Panc1 (cell line): Measurements from ENCODE around the gene ANO2. TPM values are rescaled to one million over a fixed set of nuclear protein-coding genes. Genes with fewer than 3 reads are reported as not detected.

Experiments
- ATAC-seq: fragments of 200-7000 bp; cut with Tn5 transposase; 2 replicates; pipeline ENCODE4 v1.9.1; 2020; ENCODE audit warnings: mild to moderate bottlenecking, moderate library complexity
- BruUV-seq: library from RNA; stranded (reverse); fragments of 400-500 nt; replicated peaks from 2 replicates; lab custom pipeline; 2021; lab: Mats Ljungman, UMichigan
- CTCF ChIA-PET: fragments of 300-600 bp; sonication (Branson Sonifier 250); formaldehyde crosslinking; loops from one replicate; lab custom pipeline; 2022; ENCODE audit warnings: antibody characterized with exemption; lab: Charles Lee
- POLR2A ChIA-PET: fragments of 300-600 bp; sonication (Branson Sonifier 250); formaldehyde crosslinking; loops from one replicate; lab custom pipeline; 2022; ENCODE audit warnings: antibody characterized with exemption; lab: Charles Lee
- DNase-seq: peaks from one replicate; pipeline ENCODE4 v3.0.0-alpha.2; 2010; ENCODE audit warnings: low read depth, low spot score
- H3K27ac ChIP-seq: 2 replicates; pipeline ENCODE4 v1.5.1; 2011; ENCODE audit warnings: mild to moderate bottlenecking, low read length, inconsistent platforms
- H3K27me3 ChIP-seq: fragments of 200-500 bp; sonication (Bioruptor generic); 2 replicates; pipeline ENCODE4 v1.6.0; 2014; ENCODE audit warnings: low read length, inconsistent platforms; ENCODE audit not compliant: control insufficient read depth, insufficient read depth
- H3K36me3 ChIP-seq: fragments of 200-500 bp; sonication (Bioruptor generic); 2 replicates; pipeline ENCODE4 v1.5.1; 2014; ENCODE audit warnings: inconsistent platforms, mild to moderate bottlenecking, low read length, moderate library complexity; ENCODE audit not compliant: control insufficient read depth, insufficient read depth
- H3K4me1 ChIP-seq: 2 replicates; pipeline ENCODE4 v1.5.1; 2011; ENCODE audit warnings: inconsistent platforms, mild to moderate bottlenecking, low read length, moderate library complexity; ENCODE audit not compliant: control insufficient read depth, insufficient read depth
- H3K4me3 ChIP-seq, 2 experiments: 2 replicates each; pipeline ENCODE4 v1.5.1; 2011 to 2012; ENCODE audit warnings: low read depth in 2 of 2, low read length in 2 of 2, mild to moderate bottlenecking in 2 of 2, inconsistent platforms in 1 of 2, moderate library complexity in 1 of 2
- H3K9me3 ChIP-seq: fragments of 200-500 bp; sonication (Bioruptor generic); 2 replicates; pipeline ENCODE4 v1.5.1; 2014; ENCODE audit warnings: low read depth, mild to moderate bottlenecking, inconsistent platforms, low read length, moderate library complexity; ENCODE audit not compliant: control insufficient read depth, insufficient read depth
- POLR2AphosphoS5 ChIP-seq: IDR thresholded peaks from 2 replicates; pipeline ENCODE4 v1.6.1; 2012; ENCODE audit warnings: mild to moderate bottlenecking, low read depth, low read length, moderate library complexity
- REST ChIP-seq, 2 experiments: IDR thresholded peaks; 2 replicates each; pipeline ENCODE4 v1.6.1; 2011 to 2012; ENCODE audit warnings: low read depth in 2 of 2, control low read depth in 1 of 2, low read length in 1 of 2, mild to moderate bottlenecking in 1 of 2, moderate library complexity in 1 of 2; ENCODE audit not compliant: insufficient read depth in 1 of 2
- SIN3A ChIP-seq: IDR thresholded peaks from 2 replicates; pipeline ENCODE4 v1.6.1; 2012; ENCODE audit warnings: low read depth, mild to moderate bottlenecking, low read length, moderate library complexity, borderline replicate concordance; ENCODE audit not compliant: insufficient read depth
- TCF7L2 ChIP-seq: IDR thresholded peaks from 2 replicates; pipeline ENCODE4 v1.6.1; 2011; ENCODE audit warnings: mild to moderate bottlenecking, low read depth, low read length, inconsistent platforms
- in situ Hi-C: cut with HindIII; loops from 2 replicates; pipeline ENCODE4 v1.10.0; 2016; ENCODE audit warnings: low sequenced_read_pairs, low pct_unique_long_range_greater_than_20kb
- intact Hi-C: fragments of 100-400 bp; cut with micrococcal nuclease; formaldehyde crosslinking; loops from one replicate; pipeline ENCODE4 v1.10.0; 2022; ENCODE audit not compliant: unreplicated experiment
- total RNA-seq: library from RNA; stranded (reverse); gene quantifications from one replicate; pipeline ENCODE4 v1.2.1, GENCODE V29; 2021; ENCODE audit not compliant: unreplicated experiment
- TF ChIP-seq, protein P1 (sequence below): fragments of 450-650 bp; IDR thresholded peaks from 2 replicates; pipeline ENCODE4 v1.5.1; 2017; ENCODE audit warnings: mild to moderate bottlenecking

Gene ANO2
- total RNA-seq, 1 experiment from 2014 or later: not detected

- H3K27me3 ChIP-seq: no peaks in the 10 kb centered on the region
- H3K9me3 ChIP-seq: no peaks in the 10 kb centered on the region
- no TSS peak for BruUV-seq
- ATAC-seq (peak; percentile 68; the same call in 1 of the 2 replicates), DNase-seq (peak; percentile 28)
- intact Hi-C loops (no loop called here), in situ Hi-C loops (no loop called here)
- H3K4me1 ChIP-seq: no peaks in the 10 kb centered on the region
- CTCF ChIA-PET: interaction anchor here (0.6 kb wide), 1 partner anchor 279 kb away, joined by 4 read pairs; no protein-coding TSS in a partner anchor
- no peak overlapping the region for H3K4me3 ChIP-seq
- POLR2A ChIA-PET: no interaction called here
- TF ChIP-seq TCF7L2: no peak
- TF ChIP-seq, protein P1, sequence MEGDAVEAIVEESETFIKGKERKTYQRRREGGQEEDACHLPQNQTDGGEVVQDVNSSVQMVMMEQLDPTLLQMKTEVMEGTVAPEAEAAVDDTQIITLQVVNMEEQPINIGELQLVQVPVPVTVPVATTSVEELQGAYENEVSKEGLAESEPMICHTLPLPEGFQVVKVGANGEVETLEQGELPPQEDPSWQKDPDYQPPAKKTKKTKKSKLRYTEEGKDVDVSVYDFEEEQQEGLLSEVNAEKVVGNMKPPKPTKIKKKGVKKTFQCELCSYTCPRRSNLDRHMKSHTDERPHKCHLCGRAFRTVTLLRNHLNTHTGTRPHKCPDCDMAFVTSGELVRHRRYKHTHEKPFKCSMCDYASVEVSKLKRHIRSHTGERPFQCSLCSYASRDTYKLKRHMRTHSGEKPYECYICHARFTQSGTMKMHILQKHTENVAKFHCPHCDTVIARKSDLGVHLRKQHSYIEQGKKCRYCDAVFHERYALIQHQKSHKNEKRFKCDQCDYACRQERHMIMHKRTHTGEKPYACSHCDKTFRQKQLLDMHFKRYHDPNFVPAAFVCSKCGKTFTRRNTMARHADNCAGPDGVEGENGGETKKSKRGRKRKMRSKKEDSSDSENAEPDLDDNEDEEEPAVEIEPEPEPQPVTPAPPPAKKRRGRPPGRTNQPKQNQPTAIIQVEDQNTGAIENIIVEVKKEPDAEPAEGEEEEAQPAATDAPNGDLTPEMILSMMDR: peak; percentile 80
- H3K36me3 ChIP-seq: no peaks in the 10 kb centered on the region
- H3K27ac ChIP-seq: no peak overlapping the region
Measured at GRCh38 chr12:5745251-5745888, 199.7 kb downstream of the ANO2 start.

- no peak for ATAC-seq
- no peaks in the 10 kb centered on the region for H3K9me3 ChIP-seq
- in situ Hi-C loops (no loop called here), intact Hi-C loops (no loop called here)
- H3K4me1 ChIP-seq: no peaks in the 10 kb centered on the region
- no TSS peak for BruUV-seq
- no peak for TF ChIP-seq SIN3A
- no peak for TF ChIP-seq TCF7L2
- no peak for TF ChIP-seq REST (IDR thresholded peaks at IDR 0.05; ENCODE audit: insufficient read depth in 1 of 2, low read depth in 2 of 2, low read length in 1 of 2)
- TF ChIP-seq POLR2AphosphoS5: no peak
- TF ChIP-seq, protein P1: no peak
- no peak for DNase-seq
- no peak overlapping the region for H3K27ac ChIP-seq
- H3K27me3 ChIP-seq: no peaks in the 10 kb centered on the region
- CTCF ChIA-PET: no interaction called here
- H3K36me3 ChIP-seq: no peaks in the 10 kb centered on the region
- no peak overlapping the region for H3K4me3 ChIP-seq
- POLR2A ChIA-PET: no interaction called here
Measured at GRCh38 chr12:5742258-5742657, 202.8 kb downstream of the ANO2 start.
